ENCODE results near the gene CSPG4.

DNA sequence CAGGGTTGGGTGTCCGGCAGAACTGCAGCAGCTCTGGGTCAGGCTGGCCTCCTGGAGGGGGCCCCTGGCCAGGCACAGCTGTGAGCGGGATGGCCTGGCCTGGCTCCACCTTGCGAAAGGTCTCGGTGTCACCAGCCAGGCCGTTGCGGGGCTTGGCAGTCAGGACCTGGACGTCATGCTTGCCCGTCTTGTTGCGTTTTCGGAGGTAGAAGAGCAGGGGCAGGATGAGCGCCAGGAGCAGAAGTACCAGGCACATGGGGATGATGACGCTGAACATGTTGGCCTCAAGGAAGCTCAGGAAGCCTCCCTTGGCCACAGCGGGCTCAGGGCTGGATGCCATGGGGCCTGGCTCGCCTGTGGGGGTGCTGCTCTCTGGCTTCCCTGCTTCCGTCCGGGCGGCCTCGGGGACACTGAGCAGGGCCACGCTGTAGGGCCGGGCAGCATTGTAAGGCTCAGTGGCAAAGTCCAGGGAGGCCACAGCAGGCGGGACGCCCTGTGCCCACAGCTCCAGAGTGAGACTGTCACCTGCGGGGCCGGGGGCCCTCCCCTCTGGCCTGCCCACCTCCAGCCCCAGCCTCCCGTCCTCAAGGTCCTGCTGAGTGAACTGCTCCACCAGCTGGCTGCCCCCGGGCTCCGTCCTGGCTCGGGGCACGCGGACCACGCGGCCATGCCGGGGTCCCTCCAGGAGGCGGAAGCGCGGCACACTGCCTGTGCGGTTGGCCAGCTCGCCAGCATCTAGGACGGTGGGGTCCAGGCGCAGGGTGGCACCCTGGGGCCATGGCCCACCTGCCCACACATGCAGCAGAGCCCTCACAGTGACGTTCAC, 36.9 kb downstream of the CSPG4 start:
- no peak for TF ChIP-seq EZH2 (IDR thresholded peaks at IDR 0.05; ENCODE audit: low read length)
- TF ChIP-seq CTCF (optimal IDR thresholded peaks at IDR 0.05 in 1 of 3, IDR thresholded peaks at IDR 0.05 in 1 of 3, conservative IDR thresholded peaks at IDR 0.05 in 1 of 3; ENCODE audit: extremely low read depth in 1 of 3, insufficient read depth in 2 of 3, low read length in 3 of 3) = no peak
